ENCODE measurements around the gene OOEP. TPM values are rescaled to one million over a fixed set of nuclear protein-coding genes. Genes with fewer than 3 reads are reported as not detected.

The OOEP gene
- total and polyA plus RNA-seq, 2 of the 4 experiments (the other 2 are of a cell fraction) = not detected

- in situ Hi-C loops (cut with MboI; ENCODE audit: low sequenced_read_pairs) (no loop called here), intact Hi-C loops (cut with micrococcal nuclease) (no loop called here), dilution Hi-C loops (cut with HindIII; ENCODE audit: low sequenced_read_pairs, unreplicated experiment) (no loop called here)
- H3K79me1 ChIP-seq (ENCODE audit: low read depth in 1 of 2, low read length in 2 of 2) = no peaks in the 10 kb centered on the region
- no peaks in the 10 kb centered on the region for H3K4me1 ChIP-seq (ENCODE audit: control insufficient read depth, insufficient read depth, low read length)
- no peak overlapping the region for H2BK120ac ChIP-seq (ENCODE audit: low read depth, low read length)
- H4K5ac ChIP-seq (ENCODE audit: low read depth, low read length) = no peak overlapping the region
- H3K56ac ChIP-seq (ENCODE audit: extremely low read depth, insufficient read depth, low read length) = no peak overlapping the region
- ChIA-PET POLR2A (ENCODE audit: unreplicated experiment) (no interaction called here), CTCF (no interaction called here)
- no peak for TF ChIP-seq SMC3 (IDR thresholded peaks at IDR 0.05; ENCODE audit: low read depth, low read length)
- no peak for TF ChIP-seq BHLHE40 (IDR thresholded peaks at IDR 0.05; ENCODE audit: low read depth, low read length)
- no peak for TF ChIP-seq POLR2A (IDR thresholded peaks at IDR 0.05; ENCODE audit: low read depth, low read length)
- TF ChIP-seq USF2 (IDR thresholded peaks at IDR 0.05; ENCODE audit: low read depth, low read length) = no peak
- TF ChIP-seq RCOR1 (IDR thresholded peaks at IDR 0.05; ENCODE audit: insufficient replicate concordance, low read length) = no peak
- H4K91ac ChIP-seq (ENCODE audit: insufficient read depth, low read depth, low read length) = no peak overlapping the region
- no peak overlapping the region for H4K8ac ChIP-seq (ENCODE audit: low read depth in 2 of 2, low read length in 2 of 2)
- H3K4me3 ChIP-seq (ENCODE audit: insufficient read depth, low read depth, low read length) = no peak overlapping the region
- no TSS peak for BruUV-seq (replicated peaks)
- no peak overlapping the region for H3K14ac ChIP-seq (replicated peaks; ENCODE audit: low read depth, low read length)
- H3K27ac ChIP-seq (ENCODE audit: insufficient read depth, low read length) = no peak overlapping the region
- no peak overlapping the region for H3K23ac ChIP-seq (ENCODE audit: low read depth, low read length)
- H2AFZ ChIP-seq (replicated peaks; ENCODE audit: low read length, poor library complexity) = no peak overlapping the region
- ATAC-seq (ENCODE audit: low read depth) (no peak), DNase-seq (no peak)
- no peak overlapping the region for H2AK5ac ChIP-seq (ENCODE audit: low read depth, low read length)
- H2BK5ac ChIP-seq (ENCODE audit: low read depth, low read length, poor library complexity, severe bottlenecking) = no peak overlapping the region
- no peaks in the 10 kb centered on the region for H3K36me3 ChIP-seq (ENCODE audit: control insufficient read depth, insufficient read depth, low read length)
- H4K20me1 ChIP-seq (ENCODE audit: insufficient read depth, low read length) = no peaks in the 10 kb centered on the region
- H3K9ac ChIP-seq (ENCODE audit: low read depth, low read length) = no peak overlapping the region
- no peak overlapping the region for H2BK20ac ChIP-seq (ENCODE audit: low read depth, low read length)
- no peaks in the 10 kb centered on the region; the same call in none of the 2 replicates for H3K27me3 ChIP-seq (ENCODE audit: control insufficient read depth, insufficient read depth, low read length)
- H3K18ac ChIP-seq (ENCODE audit: low read depth, low read length) = no peak overlapping the region
- no peak overlapping the region for H3K4ac ChIP-seq (ENCODE audit: low read depth, low read length)
- no peak overlapping the region for H3K4me2 ChIP-seq (ENCODE audit: low read depth, low read length)
- H2AK9ac ChIP-seq (replicated peaks; ENCODE audit: low read depth, low read length, poor library complexity) = no peak overlapping the region
- peaks cover 2% of the 10 kb centered on the region; the same call in 1 of the 2 replicates for H3K9me3 ChIP-seq (ENCODE audit: control insufficient read depth, insufficient read depth, low read length)
- H2BK15ac ChIP-seq (ENCODE audit: low read depth, low read length) = no peak overlapping the region
- 96% methylated on average over 13 of the region's 31 CpGs; no CpG with 5 or more reads in 1 of the 2 experiments for WGBS, 2 experiments (ENCODE audit: extremely low coverage in 2 of 2, insufficient read length in 1 of 2)
- no peaks in the 10 kb centered on the region for H3K9me1 ChIP-seq (ENCODE audit: insufficient read depth, low read length)
Measured at GRCh38 chr6:73362869-73363536, 6.7 kb downstream of the OOEP start.
